Brain microvascular endothelial cell (primary cell): ENCODE measurements around the gene DAP.

Experiments
- DNase-seq: peaks from one replicate; pipeline ENCODE4 v3.0.0-alpha.2; 2020
- H3K27ac ChIP-seq: fragments of 250-450 bp; sonication (Bioruptor Pico); 2 replicates; pipeline ENCODE4 v1.5.1; 2020; ENCODE audit warnings: mild to moderate bottlenecking, moderate library complexity
- H3K27me3 ChIP-seq: fragments of 250-450 bp; sonication (Bioruptor Pico); replicated peaks from 2 replicates; pipeline ENCODE4 v1.5.1; 2020; ENCODE audit warnings: mild to moderate bottlenecking
- H3K36me3 ChIP-seq: fragments of 250-450 bp; sonication (Bioruptor Pico); replicated peaks from 2 replicates; pipeline ENCODE4 v1.5.1; 2020; ENCODE audit warnings: mild to moderate bottlenecking
- H3K4me3 ChIP-seq: 2 replicates; pipeline ENCODE4 v1.5.1; 2011; ENCODE audit warnings: low read depth, mild to moderate bottlenecking, control low read depth, low read length, moderate library complexity
- CTCF ChIP-seq: IDR thresholded peaks from 2 replicates; pipeline ENCODE4 v1.5.1; 2011; ENCODE audit warnings: low read depth, mild to moderate bottlenecking, moderate library complexity, low read length, control low read depth, inconsistent platforms; ENCODE audit errors: missing control alignments
- in situ Hi-C: cut with HindIII; loops from 2 replicates; pipeline ENCODE4 v1.10.0; 2017; ENCODE audit warnings: low sequenced_read_pairs, low pct_ligation_motif_present

Gene DAP

DNA sequence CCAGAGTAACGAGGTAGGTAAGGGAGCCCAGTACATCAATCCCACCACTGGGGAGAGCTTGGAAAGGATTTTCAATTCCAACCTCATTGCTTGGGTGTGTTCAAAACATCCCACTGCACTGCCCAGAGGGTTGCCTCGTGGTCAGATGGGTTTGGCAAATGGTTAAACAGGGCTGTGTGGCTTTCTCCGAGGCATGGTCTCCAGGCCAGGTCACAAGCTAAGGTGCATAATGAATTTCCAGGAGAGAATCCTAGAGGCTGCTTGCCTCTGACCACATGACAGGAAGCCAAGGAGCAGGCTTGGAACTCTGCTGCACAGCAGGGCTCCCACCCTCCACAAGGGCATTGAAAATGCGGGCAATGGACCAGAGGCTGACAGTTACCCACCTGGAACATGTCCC lies 51.6 kb downstream of the DAP start:
- DNase-seq = no peak
- Histone ChIP-seq H3K36me3 (peaks cover 5% of the 10 kb centered on the region), H3K27me3 (no peaks in the 10 kb centered on the region), H3K27ac (no peak overlapping the region), H3K4me3 (no peak overlapping the region)
- in situ Hi-C loops = no loop called here
- no peak for TF ChIP-seq CTCF

DNA sequence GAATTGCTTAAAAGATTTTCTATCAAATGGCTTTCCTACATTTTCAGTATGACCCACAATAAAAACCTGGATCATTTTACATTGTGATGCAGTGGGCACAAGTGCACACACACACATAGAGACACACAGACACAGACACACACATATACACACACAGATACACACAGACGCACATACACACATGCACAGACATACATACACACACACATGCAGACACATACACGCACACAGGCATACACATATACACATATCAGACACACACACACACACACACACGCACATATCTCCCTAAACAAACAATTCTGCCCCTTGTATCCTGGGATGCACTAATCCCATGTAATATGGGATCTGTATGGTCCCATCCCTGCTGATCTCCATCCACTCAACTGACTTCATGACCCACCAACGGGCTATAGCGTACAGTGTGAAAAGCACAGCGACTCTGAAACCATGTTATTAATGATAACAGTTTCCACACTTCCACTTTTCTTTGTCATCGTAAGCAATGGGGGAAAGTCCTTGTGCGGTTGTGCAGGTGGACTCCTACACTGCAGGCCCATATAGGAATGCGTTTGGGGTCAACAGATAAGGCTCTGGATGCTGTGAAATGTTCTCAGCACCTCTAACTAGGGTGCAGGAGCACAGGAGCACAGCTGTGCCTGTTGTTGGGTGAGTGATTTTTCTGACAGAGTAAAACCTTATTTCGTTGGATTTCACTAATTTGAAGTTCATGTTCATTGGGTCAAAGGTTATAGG lies 52.7 kb downstream of the DAP start:
- DNase-seq = no peak
- H3K4me3 ChIP-seq = no peak overlapping the region
- no peak overlapping the region for H3K27ac ChIP-seq
- TF ChIP-seq CTCF = no peak
- no peaks in the 10 kb centered on the region for H3K27me3 ChIP-seq
- in situ Hi-C loops = no loop called here
- peaks cover 2% of the 10 kb centered on the region for H3K36me3 ChIP-seq

DNA sequence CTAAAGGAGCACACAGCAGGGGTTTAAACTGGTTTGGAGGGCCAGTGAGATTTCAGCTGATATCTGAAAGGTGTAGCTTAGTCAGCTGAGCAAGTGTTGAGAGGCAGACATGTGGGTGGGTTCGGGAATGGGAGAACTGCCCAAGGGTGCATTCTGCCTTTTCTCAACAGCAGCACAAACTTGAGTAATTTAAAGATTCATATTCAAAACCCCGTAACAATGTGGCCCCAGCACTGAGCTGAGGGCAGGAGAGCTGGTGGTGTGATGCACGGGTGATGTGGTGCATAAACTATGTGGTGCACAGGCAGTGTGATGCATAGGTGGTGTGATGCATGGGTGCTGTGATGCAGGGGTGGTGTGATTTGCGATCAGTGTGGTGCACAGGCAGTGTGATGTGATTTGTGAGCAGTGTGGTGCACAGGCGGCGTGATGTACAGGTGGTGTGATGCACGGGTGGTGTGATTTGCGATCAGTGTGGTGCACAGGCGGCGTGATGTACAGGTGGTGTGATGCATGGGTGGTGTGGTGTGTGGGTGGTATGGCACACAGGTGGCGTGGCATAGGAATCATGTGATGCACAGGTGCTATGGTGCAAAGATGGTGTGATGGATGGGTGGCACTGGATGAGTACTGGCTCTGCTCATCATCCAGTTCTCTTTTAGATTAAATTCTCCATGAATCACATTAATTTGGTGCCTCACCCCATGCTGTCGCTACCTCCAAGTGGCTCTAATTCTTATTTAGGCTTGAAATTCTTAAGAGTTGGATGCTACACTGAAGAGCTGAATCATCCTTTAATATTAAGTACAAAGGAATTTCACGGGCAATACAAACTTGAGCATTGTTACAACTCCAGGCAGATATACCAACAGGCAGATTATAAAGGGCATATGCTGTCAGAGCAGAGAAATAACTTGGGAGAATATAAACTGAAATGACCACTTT lies 53.6 kb downstream of the DAP start:
- in situ Hi-C loops = no loop called here
- no peak for DNase-seq
- no peak for TF ChIP-seq CTCF
- H3K27ac ChIP-seq = no peak overlapping the region
- no peaks in the 10 kb centered on the region for H3K27me3 ChIP-seq
- H3K4me3 ChIP-seq = no peak overlapping the region
- no peaks in the 10 kb centered on the region for H3K36me3 ChIP-seq

DNA sequence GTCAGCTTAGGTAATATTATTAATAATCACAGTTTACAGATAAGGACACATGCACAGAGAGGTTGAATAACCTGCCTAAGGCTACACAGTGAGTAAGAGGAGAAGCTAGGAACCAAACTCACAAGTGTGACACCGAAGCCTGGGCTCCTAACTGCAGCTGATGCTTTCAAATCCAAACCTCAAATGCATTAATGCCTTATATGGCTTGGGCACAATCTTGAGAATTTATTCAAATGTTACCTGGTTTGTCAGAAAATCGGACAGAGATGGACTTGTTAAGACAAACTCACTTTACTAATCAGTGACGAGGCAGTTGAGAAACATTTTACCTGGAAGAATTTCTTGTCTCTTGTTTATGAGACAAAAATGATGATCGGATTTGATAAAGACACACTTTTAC lies 54.7 kb downstream of the DAP start:
- TF ChIP-seq CTCF = no peak
- no peak overlapping the region for H3K27ac ChIP-seq

GRCh38 chr5:10705747-10706146 lies 55.3 kb downstream of the DAP start:
- H3K4me3 ChIP-seq = no peak overlapping the region
- TF ChIP-seq CTCF = no peak
- no peak overlapping the region for H3K27ac ChIP-seq
- no peaks in the 10 kb centered on the region for H3K27me3 ChIP-seq
- no peak for DNase-seq
- H3K36me3 ChIP-seq = no peaks in the 10 kb centered on the region
- in situ Hi-C loops = no loop called here

More for the DNA sequence above, 54.7 kb downstream of the DAP start:
- Histone ChIP-seq H3K27me3 (no peaks in the 10 kb centered on the region), H3K36me3 (no peaks in the 10 kb centered on the region), H3K4me3 (no peak overlapping the region)
- no peak for DNase-seq
- in situ Hi-C loops = no loop called here
